Gastrocnemius medialis (tissue), 4 donors: ENCODE results near the gene CAVIN2. TPM values are rescaled to one million over a fixed set of nuclear protein-coding genes. Genes with fewer than 3 reads are reported as not detected.

ENCODE experiments used
- ATAC-seq, 2 donors: fragments of 150-250 bp; one replicate each; pipeline ENCODE4 v1.9.1; 2016
- DNase-seq, 2 donors: peaks; one replicate each; pipeline ENCODE4 v3.0.0-alpha.2; 2019
- H3K27ac ChIP-seq, 4 donors: fragments of 200-600 bp; sonication (generic); 1 replicate in 1 of 4; 2 replicates in 3 of 4; pipeline ENCODE4 v1.5.1; 2016 to 2018; ENCODE audit warnings: mild to moderate bottlenecking in 2 of 4, moderate library complexity in 1 of 4
- H3K27me3 ChIP-seq, 3 donors: fragments of 200-600 bp; sonication (generic) in 2 of 3; 1 replicate in 1 of 3; 2 replicates in 2 of 3; pipeline versions ENCODE4 v1.5.1 to v1.6.0; 2016 to 2019; ENCODE audit warnings: mild to moderate bottlenecking in 1 of 3, moderate library complexity in 1 of 3
- H3K36me3 ChIP-seq, 2 donors: fragments of 200-600 bp; sonication (generic) in 1 of 2; one replicate each; pipeline ENCODE4 v1.5.1; 2017 to 2018
- H3K4me1 ChIP-seq, 2 donors: fragments of 200-600 bp; sonication (generic) in 1 of 2; one replicate each; pipeline ENCODE4 v1.5.1; 2016 to 2017; ENCODE audit warnings: mild to moderate bottlenecking in 2 of 2
- H3K4me3 ChIP-seq, 4 donors: fragments of 200-600 bp; sonication (generic) in 3 of 4; 1 replicate in 1 of 4; 2 replicates in 3 of 4; pipeline ENCODE4 v1.5.1; 2016 to 2019; ENCODE audit warnings: mild to moderate bottlenecking in 2 of 4
- H3K9me3 ChIP-seq, 3 donors: fragments of 200-600 bp; sonication (generic) in 2 of 3; 1 replicate in 1 of 3; 2 replicates in 2 of 3; pipeline ENCODE4 v1.5.1; 2016 to 2019
- POLR2A ChIP-seq, 2 donors: fragments of 450-650 bp; IDR thresholded peaks; one replicate each; pipeline ENCODE4 v1.6.1; 2017; ENCODE audit warnings: antibody characterized with exemption in 2 of 2, mild to moderate bottlenecking in 2 of 2, moderate library complexity in 2 of 2
- in situ Hi-C, 4 donors: fragments of 200-750 bp; cut with MboI; loops; one replicate each; pipeline versions ENCODE4 v1.15.0 to v1.8.0; 2017; ENCODE audit warnings: low sequenced_read_pairs in 4 of 4
- intact Hi-C: fragments of 100-400 bp; cut with DNase I; formaldehyde crosslinking; loops from one replicate; pipeline ENCODE4 v1.15.1; 2023; ENCODE audit warnings: low total_unique reads
- total RNA-seq, 4 donors: library from RNA; depleted of rRNA; stranded (reverse); fragments of >200 nt; gene quantifications; one replicate each; pipeline versions ENCODE4 v1.1.0 to v1.2.3, GENCODE V29; 2016
- TF ChIP-seq, protein P1 (sequence below), 5 experiments: fragments of 450-650 bp in 3 of 5; fragments of 200-600 bp in 2 of 5; sonication (generic) in 2 of 5; IDR thresholded peaks in 4 of 5; conservative IDR thresholded peaks in 1 of 5; 1 replicate in 4 of 5; 2 replicates in 1 of 5; pipeline ENCODE4 v1.5.1; 2016 to 2019; ENCODE audit warnings: antibody characterized with exemption in 5 of 5, mild to moderate bottlenecking in 3 of 5, moderate library complexity in 3 of 5

The CAVIN2 gene
- total RNA-seq, 4 donors from 2014 or later = 15.1 to 35.4 (median 31.1) TPM

DNA sequence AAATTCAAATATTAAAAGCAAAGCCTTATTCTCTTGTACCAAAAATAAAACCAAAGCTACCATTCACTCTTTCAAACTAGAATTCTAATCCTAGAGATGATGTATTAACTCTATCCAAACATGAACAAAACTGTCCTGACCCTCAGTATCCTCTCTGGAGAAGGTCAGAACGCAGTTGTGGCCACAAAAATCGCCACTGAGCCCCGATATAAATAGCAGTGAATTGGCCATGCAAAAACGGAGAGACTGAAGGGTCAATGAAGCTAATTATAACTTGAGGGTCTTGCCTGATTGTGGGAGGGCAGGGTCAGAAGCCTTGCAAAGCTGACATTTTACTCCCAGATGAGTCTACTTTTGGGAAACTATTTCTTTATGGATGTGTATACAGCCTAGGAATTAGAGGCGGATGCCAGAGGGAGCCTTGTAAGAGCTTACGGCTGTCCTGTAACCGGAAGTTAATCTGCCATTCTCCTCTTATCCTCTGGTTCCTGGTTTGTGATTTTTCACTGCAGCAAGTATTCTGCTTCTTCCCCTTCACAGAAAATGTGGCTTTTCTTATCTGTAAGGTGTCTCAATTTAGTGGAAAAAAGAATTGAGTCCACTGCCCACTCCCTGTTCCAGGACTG, 28.1 kb downstream of the CAVIN2 start:
- ATAC-seq (no peak), DNase-seq (no peak)
- H3K36me3 ChIP-seq = no peaks in the 10 kb centered on the region
- H3K27ac ChIP-seq = no peak overlapping the region
- no peak for TF ChIP-seq POLR2A (IDR thresholded peaks at IDR 0.05)
- TF ChIP-seq, protein P1, sequence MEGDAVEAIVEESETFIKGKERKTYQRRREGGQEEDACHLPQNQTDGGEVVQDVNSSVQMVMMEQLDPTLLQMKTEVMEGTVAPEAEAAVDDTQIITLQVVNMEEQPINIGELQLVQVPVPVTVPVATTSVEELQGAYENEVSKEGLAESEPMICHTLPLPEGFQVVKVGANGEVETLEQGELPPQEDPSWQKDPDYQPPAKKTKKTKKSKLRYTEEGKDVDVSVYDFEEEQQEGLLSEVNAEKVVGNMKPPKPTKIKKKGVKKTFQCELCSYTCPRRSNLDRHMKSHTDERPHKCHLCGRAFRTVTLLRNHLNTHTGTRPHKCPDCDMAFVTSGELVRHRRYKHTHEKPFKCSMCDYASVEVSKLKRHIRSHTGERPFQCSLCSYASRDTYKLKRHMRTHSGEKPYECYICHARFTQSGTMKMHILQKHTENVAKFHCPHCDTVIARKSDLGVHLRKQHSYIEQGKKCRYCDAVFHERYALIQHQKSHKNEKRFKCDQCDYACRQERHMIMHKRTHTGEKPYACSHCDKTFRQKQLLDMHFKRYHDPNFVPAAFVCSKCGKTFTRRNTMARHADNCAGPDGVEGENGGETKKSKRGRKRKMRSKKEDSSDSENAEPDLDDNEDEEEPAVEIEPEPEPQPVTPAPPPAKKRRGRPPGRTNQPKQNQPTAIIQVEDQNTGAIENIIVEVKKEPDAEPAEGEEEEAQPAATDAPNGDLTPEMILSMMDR (IDR thresholded peaks at IDR 0.05 in 4 of 5, conservative IDR thresholded peaks at IDR 0.05 in 1 of 5) = no peak
- no peaks in the 10 kb centered on the region for H3K9me3 ChIP-seq
- H3K4me3 ChIP-seq = no peak overlapping the region
- no peaks in the 10 kb centered on the region for H3K27me3 ChIP-seq
- in situ Hi-C loops = no loop called here
- intact Hi-C loops = no loop called here
- no peaks in the 10 kb centered on the region for H3K4me1 ChIP-seq

DNA sequence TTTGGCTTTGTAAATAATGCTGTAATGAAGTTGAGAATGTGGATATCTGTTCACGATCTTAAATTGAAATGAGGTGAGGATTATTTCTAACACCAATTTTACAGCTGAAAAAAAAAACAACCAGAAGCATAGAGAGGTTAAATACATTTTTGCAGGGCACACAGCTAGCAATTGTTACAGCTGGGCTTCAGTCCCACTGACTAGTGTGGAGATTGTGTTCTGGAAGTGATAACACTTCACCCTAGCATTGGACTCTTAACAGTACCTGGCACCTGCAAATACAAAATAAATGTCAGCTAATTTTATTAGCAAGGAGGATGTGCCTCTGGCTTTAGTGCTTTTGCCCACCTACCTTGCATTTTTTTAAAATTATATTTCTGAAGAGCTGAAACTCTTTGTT, 28.8 kb downstream of the CAVIN2 start:
- H3K27me3 ChIP-seq = no peaks in the 10 kb centered on the region
- no peak overlapping the region for H3K27ac ChIP-seq
- no peaks in the 10 kb centered on the region for H3K36me3 ChIP-seq
- H3K9me3 ChIP-seq = no peaks in the 10 kb centered on the region
- DNase-seq (no peak), ATAC-seq (no peak)
- in situ Hi-C loops (no loop called here), intact Hi-C loops (no loop called here)
- no peak overlapping the region for H3K4me3 ChIP-seq
- TF ChIP-seq POLR2A (IDR thresholded peaks at IDR 0.05) = no peak
- TF ChIP-seq, protein P1 (IDR thresholded peaks at IDR 0.05 in 4 of 5, conservative IDR thresholded peaks at IDR 0.05 in 1 of 5) = no peak
- no peaks in the 10 kb centered on the region for H3K4me1 ChIP-seq

DNA sequence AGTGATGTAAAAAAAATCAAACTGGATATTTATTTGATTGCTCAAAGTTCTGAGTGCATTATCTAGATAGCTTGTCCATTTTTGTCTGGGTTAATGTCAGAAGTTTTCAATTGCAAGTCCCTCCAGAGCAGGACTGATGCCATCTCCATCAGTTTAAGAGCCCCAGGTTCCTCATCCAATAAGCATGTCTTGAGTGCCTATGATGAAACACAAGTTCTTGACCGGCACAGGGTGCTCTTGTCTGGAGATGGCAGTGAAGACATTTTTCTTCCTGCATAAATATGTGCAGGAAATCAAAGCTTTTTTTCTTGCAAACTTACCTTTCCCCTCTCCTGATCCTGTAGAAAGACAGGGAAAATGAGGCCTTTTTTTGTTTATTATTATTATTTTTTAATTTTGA, 31.9 kb downstream of the CAVIN2 start:
- in situ Hi-C loops = no loop called here

DNA sequence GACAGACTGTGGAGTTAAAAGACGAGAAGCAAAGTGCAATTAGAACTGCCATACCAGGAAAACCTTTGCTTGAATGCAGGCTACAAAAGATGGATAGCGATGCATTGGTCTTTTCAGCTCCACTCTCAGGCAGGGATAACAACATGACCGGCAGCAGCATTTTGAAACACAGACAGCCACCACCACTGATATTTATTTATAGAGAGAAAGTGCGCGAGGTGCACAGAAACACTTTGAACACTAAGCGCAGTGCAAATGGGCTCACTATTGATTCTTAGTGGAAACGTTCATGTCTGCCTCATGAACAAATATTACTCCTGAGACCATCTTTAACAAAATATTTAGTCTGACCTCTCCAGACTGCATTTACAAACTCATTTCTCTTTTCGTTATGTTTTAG, 32.9 kb downstream of the CAVIN2 start:
- TF ChIP-seq, protein P1 (IDR thresholded peaks at IDR 0.05 in 4 of 5, conservative IDR thresholded peaks at IDR 0.05 in 1 of 5) = no peak
- no peak for TF ChIP-seq POLR2A (IDR thresholded peaks at IDR 0.05)
- intact Hi-C loops (no loop called here), in situ Hi-C loops (loop anchor here in 3 of 4 donors (5.0 kb wide), 2 partner anchors 343 to 348 kb away; no protein-coding TSS in a partner anchor)
- DNase-seq (no peak), ATAC-seq (no peak)
- no peak overlapping the region for H3K4me3 ChIP-seq
- no peaks in the 10 kb centered on the region for H3K36me3 ChIP-seq
- H3K4me1 ChIP-seq = no peaks in the 10 kb centered on the region
- no peak overlapping the region for H3K27ac ChIP-seq
- H3K27me3 ChIP-seq = no peaks in the 10 kb centered on the region
- no peaks in the 10 kb centered on the region for H3K9me3 ChIP-seq

More for the DNA sequence above, 31.9 kb downstream of the CAVIN2 start:
- Histone ChIP-seq H3K4me3 (no peak overlapping the region), H3K27ac (no peak overlapping the region), H3K36me3 (no peaks in the 10 kb centered on the region), H3K9me3 (no peaks in the 10 kb centered on the region), H3K4me1 (no peaks in the 10 kb centered on the region), H3K27me3 (no peaks in the 10 kb centered on the region)
- intact Hi-C loops = no loop called here
- ATAC-seq (no peak), DNase-seq (no peak)
- no peak for TF ChIP-seq POLR2A (IDR thresholded peaks at IDR 0.05)
- TF ChIP-seq, protein P1 (IDR thresholded peaks at IDR 0.05 in 4 of 5, conservative IDR thresholded peaks at IDR 0.05 in 1 of 5) = no peak
